ENCODE data around the gene HEATR5B. TPM values are rescaled to one million over a fixed set of nuclear protein-coding genes. Genes with fewer than 3 reads are reported as not detected.

Gene HEATR5B
- total RNA-seq, 4 donors from 2014 or later, result 27.7 to 50.4 (median 35.5) TPM

- TF ChIP-seq CTCF (IDR thresholded peaks at IDR 0.05), result no peak
- no peak for ATAC-seq (ENCODE audit: low FRiP score)
- no peak for DNase-seq (ENCODE audit: low spot score)
Measured at GRCh38 chr2:37052600-37053332, 31.4 kb downstream of the HEATR5B start.

- no peak for ATAC-seq (ENCODE audit: low FRiP score)
- TF ChIP-seq CTCF (IDR thresholded peaks at IDR 0.05), result no peak
- no peak for DNase-seq (ENCODE audit: low spot score)
Measured at GRCh38 chr2:37039580-37039979, 44.6 kb downstream of the HEATR5B start.

- DNase-seq (ENCODE audit: low spot score) (no peak), ATAC-seq (ENCODE audit: low FRiP score) (no peak)
Measured at GRCh38 chr2:37037771-37038170, 46.4 kb downstream of the HEATR5B start.

GRCh38 chr2:37029758-37030157, 54.4 kb downstream of the HEATR5B start:
- no peak for DNase-seq (ENCODE audit: low spot score)
- no peak for TF ChIP-seq CTCF (IDR thresholded peaks at IDR 0.05)
- no peak for ATAC-seq (ENCODE audit: low FRiP score)

More at GRCh38 chr2:37037771-37038170, 46.4 kb downstream of the HEATR5B start:
- no peak for TF ChIP-seq CTCF (IDR thresholded peaks at IDR 0.05)

GRCh38 chr2:37026050-37026449, 58.1 kb downstream of the HEATR5B start:
- DNase-seq (ENCODE audit: low spot score) (no peak), ATAC-seq (ENCODE audit: low FRiP score) (no peak)
- no peak for TF ChIP-seq CTCF (IDR thresholded peaks at IDR 0.05)

GRCh38 chr2:37020887-37021796, 63.0 kb downstream of the HEATR5B start:
- TF ChIP-seq CTCF (IDR thresholded peaks at IDR 0.05), result no peak
- ATAC-seq (ENCODE audit: low FRiP score), result peak; percentile 58
- DNase-seq (ENCODE audit: low spot score), result no peak

Measured in omental fat pad (tissue), 4 donors.